HEK293 (cell line): ENCODE results near the gene LTN1.

Source experiments
- CTCF ChIP-seq: fragments of 450-650 bp; formaldehyde crosslinking; IDR thresholded peaks from 2 replicates; pipeline ENCODE4 v1.5.1; 2016; ENCODE audit warnings: missing biosample characterization, missing genetic modification characterization
- KLF17 ChIP-seq: fragments of 450-650 bp; formaldehyde crosslinking; IDR thresholded peaks from 2 replicates; pipeline ENCODE4 v1.5.1; 2016; ENCODE audit warnings: missing biosample characterization, missing genetic modification characterization
- SALL2 ChIP-seq: fragments of 450-650 bp; formaldehyde crosslinking; IDR thresholded peaks from 2 replicates; pipeline ENCODE4 v1.5.0; 2017; ENCODE audit warnings: missing biosample characterization, mild to moderate bottlenecking, missing genetic modification characterization, borderline replicate concordance
- ZNF202 ChIP-seq: fragments of 450-650 bp; formaldehyde crosslinking; IDR thresholded peaks from 2 replicates; pipeline ENCODE4 v1.5.1; 2016; ENCODE audit warnings: missing biosample characterization, missing genetic modification characterization, borderline replicate concordance
- TF ChIP-seq, protein P1 (sequence below): fragments of 450-650 bp; formaldehyde crosslinking; IDR thresholded peaks from 2 replicates; pipeline ENCODE4 v1.5.1; 2016; ENCODE audit warnings: missing biosample characterization, missing genetic modification characterization

- TF ChIP-seq CTCF (tag by site-specific recombination) (no peak), KLF17 (no peak), SALL2 (tag by site-specific recombination) (no peak), ZNF202 (no peak)
- TF ChIP-seq, protein P1, sequence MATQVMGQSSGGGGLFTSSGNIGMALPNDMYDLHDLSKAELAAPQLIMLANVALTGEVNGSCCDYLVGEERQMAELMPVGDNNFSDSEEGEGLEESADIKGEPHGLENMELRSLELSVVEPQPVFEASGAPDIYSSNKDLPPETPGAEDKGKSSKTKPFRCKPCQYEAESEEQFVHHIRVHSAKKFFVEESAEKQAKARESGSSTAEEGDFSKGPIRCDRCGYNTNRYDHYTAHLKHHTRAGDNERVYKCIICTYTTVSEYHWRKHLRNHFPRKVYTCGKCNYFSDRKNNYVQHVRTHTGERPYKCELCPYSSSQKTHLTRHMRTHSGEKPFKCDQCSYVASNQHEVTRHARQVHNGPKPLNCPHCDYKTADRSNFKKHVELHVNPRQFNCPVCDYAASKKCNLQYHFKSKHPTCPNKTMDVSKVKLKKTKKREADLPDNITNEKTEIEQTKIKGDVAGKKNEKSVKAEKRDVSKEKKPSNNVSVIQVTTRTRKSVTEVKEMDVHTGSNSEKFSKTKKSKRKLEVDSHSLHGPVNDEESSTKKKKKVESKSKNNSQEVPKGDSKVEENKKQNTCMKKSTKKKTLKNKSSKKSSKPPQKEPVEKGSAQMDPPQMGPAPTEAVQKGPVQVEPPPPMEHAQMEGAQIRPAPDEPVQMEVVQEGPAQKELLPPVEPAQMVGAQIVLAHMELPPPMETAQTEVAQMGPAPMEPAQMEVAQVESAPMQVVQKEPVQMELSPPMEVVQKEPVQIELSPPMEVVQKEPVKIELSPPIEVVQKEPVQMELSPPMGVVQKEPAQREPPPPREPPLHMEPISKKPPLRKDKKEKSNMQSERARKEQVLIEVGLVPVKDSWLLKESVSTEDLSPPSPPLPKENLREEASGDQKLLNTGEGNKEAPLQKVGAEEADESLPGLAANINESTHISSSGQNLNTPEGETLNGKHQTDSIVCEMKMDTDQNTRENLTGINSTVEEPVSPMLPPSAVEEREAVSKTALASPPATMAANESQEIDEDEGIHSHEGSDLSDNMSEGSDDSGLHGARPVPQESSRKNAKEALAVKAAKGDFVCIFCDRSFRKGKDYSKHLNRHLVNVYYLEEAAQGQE = no peak
Measured at GRCh38 chr21:28962465-28962864, 30.2 kb downstream of the LTN1 start.
